ENCODE data around the gene UTF1.

GRCh38 chr10:133219782-133220181 lies 10.2 kb upstream of the UTF1 start:
- no peak for TF ChIP-seq EP300 (IDR thresholded peaks at IDR 0.05)
- no peak for TF ChIP-seq POLR2A (IDR thresholded peaks at IDR 0.05)

Data from stomach (tissue), 4 donors.